H1 (cell line): ENCODE measurements around the gene GULP1. TPM values are rescaled to one million over a fixed set of nuclear protein-coding genes. Genes with fewer than 3 reads are reported as not detected.

ENCODE experiments used
- CTCF ChIA-PET: fragments of 300-600 bp; sonication (Branson Sonifier 250); formaldehyde crosslinking; loops from one replicate; lab custom pipeline; 2021; ENCODE audit not compliant: partially characterized antibody; lab: Charles Lee
- POLR2A ChIA-PET: fragments of 300-600 bp; sonication (Branson Sonifier 250); formaldehyde crosslinking; loops from one replicate; lab custom pipeline; 2021; ENCODE audit warnings: inconsistent platforms; ENCODE audit not compliant: partially characterized antibody; lab: Charles Lee
- DNase-seq, 2 experiments: peaks; one replicate each; pipeline versions ENCODE4 v3.0.0 to v3.0.0-alpha.2; 2010 to 2022; ENCODE audit warnings: low spot score in 2 of 2, low read depth in 1 of 2, mixed read lengths in 1 of 2
- FAIRE-seq: peaks from 2 replicates; lab custom pipeline; 2011; peaks lifted over from hg19 to GRCh38; lab: Jason Lieb, UNC
- H2AFZ ChIP-seq: 2 replicates; pipeline ENCODE4 v1.8.1; 2012; ENCODE audit warnings: low read length, inconsistent platforms
- H2AK5ac ChIP-seq: 2 replicates; pipeline ENCODE4 v1.6.1; 2013; ENCODE audit warnings: low read depth, low read length
- H2BK120ac ChIP-seq: replicated peaks from 2 replicates; pipeline ENCODE3; 2013; ENCODE audit warnings: low read depth, low read length, inconsistent platforms
- H2BK12ac ChIP-seq: 2 replicates; pipeline ENCODE4 v1.6.1; 2013; ENCODE audit warnings: low read depth, low read length
- H2BK15ac ChIP-seq: 2 replicates; pipeline ENCODE4 v1.6.1; 2013; ENCODE audit warnings: low read length
- H2BK20ac ChIP-seq: 2 replicates; pipeline ENCODE4 v1.6.1; 2013; ENCODE audit warnings: low read length
- H2BK5ac ChIP-seq: 2 replicates; pipeline ENCODE4 v1.6.1; 2013; ENCODE audit warnings: low read depth, low read length
- H3K14ac ChIP-seq: 2 replicates; pipeline ENCODE4 v1.6.1; 2013; ENCODE audit warnings: inconsistent platforms; ENCODE audit not compliant: insufficient read length
- H3K18ac ChIP-seq: 2 replicates; pipeline ENCODE4 v1.6.1; 2013; ENCODE audit warnings: low read length; ENCODE audit errors: extremely low read depth
- H3K23ac ChIP-seq: 2 replicates; pipeline ENCODE4 v1.6.1; 2013; ENCODE audit warnings: inconsistent platforms; ENCODE audit not compliant: insufficient read length
- H3K23me2 ChIP-seq: 2 replicates; pipeline ENCODE4 v1.6.1; 2013; ENCODE audit warnings: low read depth, low read length
- H3K27ac ChIP-seq: 2 replicates; pipeline ENCODE4 v1.6.1; 2011; ENCODE audit warnings: low read depth, low read length, inconsistent platforms
- H3K27me3 ChIP-seq, 4 experiments: replicated peaks in 1 of 4; 1 replicate in 1 of 4; 2 replicates in 3 of 4; pipeline versions ENCODE4 v1.6.1 to v1.8.1; 2011 to 2013; ENCODE audit warnings: low read length in 3 of 4, mild to moderate bottlenecking in 3 of 4, inconsistent platforms in 2 of 4, mixed read lengths in 2 of 4, moderate library complexity in 1 of 4; ENCODE audit not compliant: control insufficient read depth in 3 of 4, insufficient read depth in 3 of 4; ENCODE audit errors: extremely low read depth in 1 of 4
- H3K36me3 ChIP-seq, 4 experiments: 2 replicates each; pipeline versions ENCODE4 v1.6.1 to v1.8.1; 2011 to 2013; ENCODE audit warnings: mild to moderate bottlenecking in 4 of 4, low read length in 3 of 4, moderate library complexity in 2 of 4, control low read depth in 1 of 4, inconsistent platforms in 1 of 4; ENCODE audit not compliant: insufficient read depth in 4 of 4, control insufficient read depth in 2 of 4
- H3K4ac ChIP-seq: replicated peaks from 2 replicates; pipeline ENCODE3; 2013; ENCODE audit warnings: low read length, low read depth, mixed read lengths, inconsistent platforms; ENCODE audit not compliant: insufficient read length
- H3K4me1 ChIP-seq, 4 experiments: replicated peaks in 1 of 4; 1 replicate in 1 of 4; 2 replicates in 3 of 4; pipeline versions ENCODE4 v1.6.1 to v1.8.1; 2011 to 2013; ENCODE audit warnings: low read length in 3 of 4, inconsistent platforms in 2 of 4, mixed read lengths in 1 of 4; ENCODE audit not compliant: insufficient read depth in 4 of 4, control insufficient read depth in 3 of 4
- H3K4me2 ChIP-seq, 2 experiments: 2 replicates each; pipeline versions ENCODE4 v1.6.1 to v1.8.1; 2011 to 2013; ENCODE audit warnings: low read depth in 2 of 2, low read length in 2 of 2, control low read depth in 1 of 2, inconsistent platforms in 1 of 2, mild to moderate bottlenecking in 1 of 2; ENCODE audit not compliant: insufficient read depth in 1 of 2
- H3K4me3 ChIP-seq, 4 experiments: fragments of 200-600, 300-600 bp in 1 of 4; sonication (generic), shearing (Covaris generic), sonication (Bioruptor Twin) in 1 of 4; 2 replicates each; pipeline versions ENCODE4 v1.5.1 to v1.8.1; 2011 to 2016; ENCODE audit warnings: low read length in 4 of 4, low read depth in 3 of 4, control low read depth in 2 of 4, inconsistent platforms in 2 of 4, mild to moderate bottlenecking in 2 of 4, mixed read lengths in 1 of 4, moderate library complexity in 1 of 4; ENCODE audit not compliant: insufficient read depth in 2 of 4; ENCODE audit errors: extremely low read depth in 1 of 4
- H3K56ac ChIP-seq: replicated peaks from 2 replicates; pipeline ENCODE3; 2013; ENCODE audit warnings: low read depth, mild to moderate bottlenecking, mixed read lengths, low read length, inconsistent platforms; ENCODE audit not compliant: insufficient read length
- H3K79me1 ChIP-seq: 2 replicates; pipeline ENCODE4 v1.6.1; 2013; ENCODE audit warnings: low read depth, low read length, control low read depth
- H3K79me2 ChIP-seq, 2 experiments: 2 replicates each; pipeline versions ENCODE4 v1.6.1 to v1.8.1; 2012 to 2013; ENCODE audit warnings: low read length in 2 of 2, mild to moderate bottlenecking in 2 of 2, inconsistent platforms in 1 of 2; ENCODE audit not compliant: insufficient read depth in 2 of 2, control insufficient read depth in 1 of 2
- H3K9ac ChIP-seq, 4 experiments: replicated peaks in 1 of 4; 1 replicate in 1 of 4; 2 replicates in 3 of 4; pipeline versions ENCODE4 v1.6.1 to v1.8.1; 2011 to 2013; ENCODE audit warnings: low read depth in 3 of 4, low read length in 3 of 4, control low read depth in 2 of 4, mild to moderate bottlenecking in 2 of 4, moderate library complexity in 2 of 4, inconsistent platforms in 1 of 4; ENCODE audit errors: extremely low read depth in 1 of 4
- H3K9me3 ChIP-seq, 2 experiments: 2 replicates each; pipeline versions ENCODE4 v1.6.1 to v1.8.1; 2012 to 2013; ENCODE audit warnings: mild to moderate bottlenecking in 2 of 2, moderate library complexity in 2 of 2, control low read depth in 1 of 2, inconsistent platforms in 1 of 2, low read depth in 1 of 2, low read length in 1 of 2, mixed read lengths in 1 of 2; ENCODE audit not compliant: insufficient read depth in 2 of 2
- H4K20me1 ChIP-seq, 2 experiments: replicated peaks in 1 of 2; 2 replicates each; pipeline versions ENCODE3 to v1.8.1; 2011 to 2013; ENCODE audit warnings: inconsistent platforms in 2 of 2, low read length in 2 of 2, mild to moderate bottlenecking in 1 of 2; ENCODE audit not compliant: insufficient read depth in 2 of 2, control insufficient read depth in 1 of 2
- H4K5ac ChIP-seq: 2 replicates; pipeline ENCODE4 v1.6.1; 2013; ENCODE audit warnings: low read length, low read depth, mixed read lengths, inconsistent platforms; ENCODE audit not compliant: insufficient read length
- H4K8ac ChIP-seq: 2 replicates; pipeline ENCODE4 v1.8.0; 2013; ENCODE audit warnings: mild to moderate bottlenecking, moderate library complexity, low read length, inconsistent platforms; ENCODE audit not compliant: insufficient read depth; ENCODE audit errors: extremely low read depth
- H4K91ac ChIP-seq: replicated peaks from 2 replicates; pipeline ENCODE3; 2013; ENCODE audit warnings: low read length, mixed read lengths, inconsistent platforms; ENCODE audit not compliant: insufficient read length
- SAP30 ChIP-seq: fragments of 300-600 bp; sonication (generic); IDR thresholded peaks from 2 replicates; pipeline ENCODE4 v1.7.1; 2012; ENCODE audit warnings: low read length, moderate library complexity, mild to moderate bottlenecking, inconsistent platforms; ENCODE audit not compliant: insufficient read depth, insufficient replicate concordance
- polyA plus RNA-seq, 7 experiments: library from polyadenylated mRNA; depleted of rRNA in 3 of 7; stranded (reverse) in 5 of 7; unstranded in 2 of 7; fragments of >200 nt in 5 of 7; fragments of 200-250 nt in 2 of 7; gene quantifications; 1 replicate in 5 of 7; 2 replicates in 1 of 7; 4 replicates in 1 of 7; pipeline versions ENCODE4 v1.2.1 to v1.2.3, GENCODE V29; 2011 to 2013; ENCODE audit warnings: missing spikeins in 2 of 7, mixed read lengths in 2 of 7
- total RNA-seq: library from RNA; stranded (reverse); fragmentation: NEBNext Ultra II Directional; extraction: Animal tissue kit (Norgen Biotek cat#: 25700); gene quantifications from 2 replicates; pipeline ENCODE4 v1.2.1, GENCODE V29; 2021

GULP1 gene
- total and polyA plus RNA-seq, 2 of the 8 experiments (the other 6 are each of a cell fraction or from before 2014, with no cell fraction given): 69.7 to 139 TPM

GRCh38 chr2:188391354-188391753, 99.7 kb downstream of the GULP1 start:
- Histone ChIP-seq H3K14ac (no peak overlapping the region), H2AK5ac (no peak overlapping the region), H3K4ac (no peak overlapping the region), H3K23ac (no peak overlapping the region), H2BK120ac (no peak overlapping the region), H3K27me3 (no peaks in the 10 kb centered on the region), H2BK20ac (no peak overlapping the region), H3K4me2 (no peak overlapping the region), H2AFZ (no peak overlapping the region), H3K18ac (no peak overlapping the region), H3K79me2 (peaks cover 5 to 89% of the 10 kb centered on the region in 2 experiments), H4K5ac (no peak overlapping the region), H3K23me2 (no peaks in the 10 kb centered on the region), H3K36me3 (peaks cover 0 to 7% (median 3%) of the 10 kb centered on the region in 4 experiments; a peak in 3 of 8 replicates), H2BK15ac (no peak overlapping the region), H3K4me1 (peaks cover 0 to 3% (median under 1%) of the 10 kb centered on the region in 4 experiments; a peak in 3 of 7 replicates), H2BK5ac (no peak overlapping the region)
- POLR2A ChIA-PET: no interaction called here
- DNase-seq: no peak
- TF ChIP-seq SAP30: no peak
- TF ChIP-seq, all 59 proteins: peak for 0
- no peak overlapping the region for H4K91ac ChIP-seq
- H3K9ac ChIP-seq: no peak overlapping the region
- no peak overlapping the region for H3K27ac ChIP-seq
- H2BK12ac ChIP-seq: no peak overlapping the region
- no peaks in the 10 kb centered on the region for H3K9me3 ChIP-seq
- no peak overlapping the region for H3K56ac ChIP-seq
- H4K8ac ChIP-seq: no peak overlapping the region
- H4K20me1 ChIP-seq: peaks cover 1 to 9% of the 10 kb centered on the region in 2 experiments
- peaks cover 7% of the 10 kb centered on the region; the same call in 1 of the 2 replicates for H3K79me1 ChIP-seq
- CTCF ChIA-PET: interaction anchor here (0.8 to 1.1 kb wide), 3 partner anchors 71 to 454 kb away, joined by 3 read pairs; no protein-coding TSS in a partner anchor
- peak; percentile 13 for FAIRE-seq
- H3K4me3 ChIP-seq: no peak overlapping the region
